KOPT-K1 (cell line): ENCODE data around the gene AOC2.
A peak's percentile ranks its signal among the peaks of the same experiment; 100 is the strongest.

ENCODE experiments used
- H3K27ac ChIP-seq: fragments of 200-600 bp; sonication (generic); 2 replicates; pipeline ENCODE4 v1.5.1; 2016; ENCODE audit warnings: antibody characterized with exemption, mild to moderate bottlenecking, low read depth, low read length; ENCODE audit not compliant: poor library complexity, severe bottlenecking
- H3K36me3 ChIP-seq: fragments of 200-600 bp; sonication (generic); 2 replicates; pipeline ENCODE4 v1.5.1; 2017; ENCODE audit warnings: antibody characterized with exemption, mild to moderate bottlenecking, low read length, moderate library complexity; ENCODE audit not compliant: insufficient read depth
- H3K9me3 ChIP-seq: fragments of 200-600 bp; sonication (generic); 2 replicates; pipeline ENCODE4 v1.5.1; 2017; ENCODE audit warnings: antibody characterized with exemption, low read length, mild to moderate bottlenecking; ENCODE audit not compliant: insufficient read depth, poor library complexity, severe bottlenecking

AOC2 gene

GRCh38 chr17:42818379-42818778 lies 26.0 kb upstream of the AOC2 start:
- no peaks in the 10 kb centered on the region for H3K9me3 ChIP-seq
- peaks cover 83% of the 10 kb centered on the region for H3K36me3 ChIP-seq
- no peak overlapping the region for H3K27ac ChIP-seq

- Histone ChIP-seq H3K9me3 (no peaks in the 10 kb centered on the region), H3K36me3 (peaks cover 67% of the 10 kb centered on the region), H3K27ac (no peak overlapping the region)
These were observed 24.3 kb upstream of the AOC2 start for GRCh38 chr17:42819939-42820535.

- Histone ChIP-seq H3K36me3 (peaks cover 55% of the 10 kb centered on the region), H3K9me3 (no peaks in the 10 kb centered on the region), H3K27ac (no peak overlapping the region)
These were observed 23.2 kb upstream of the AOC2 start for GRCh38 chr17:42821176-42821575.

- Histone ChIP-seq H3K36me3 (no peaks in the 10 kb centered on the region), H3K27ac (no peak overlapping the region), H3K9me3 (no peaks in the 10 kb centered on the region)
These were observed 16.9 kb upstream of the AOC2 start for GRCh38 chr17:42827472-42827871.

- Histone ChIP-seq H3K27ac (no peak overlapping the region), H3K36me3 (peaks cover 10% of the 10 kb centered on the region)
These were observed 13.4 kb upstream of the AOC2 start for GRCh38 chr17:42830971-42831370.

GRCh38 chr17:42832213-42832933 lies 12.0 kb upstream of the AOC2 start:
- Histone ChIP-seq H3K9me3 (no peaks in the 10 kb centered on the region), H3K27ac (peak overlapping the region; percentile 70), H3K36me3 (peaks cover 23% of the 10 kb centered on the region)

More at GRCh38 chr17:42830971-42831370, 13.4 kb upstream of the AOC2 start:
- no peaks in the 10 kb centered on the region for H3K9me3 ChIP-seq

GRCh38 chr17:42832934-42833766 lies 11.2 kb upstream of the AOC2 start, which contains the start of gene PSME3:
TSS of gene PSME3 (plus strand) at chr17:42833397. CDS start at chr17:42833632, 235 bp downstream.
- H3K27ac ChIP-seq, result peak within 1 kb of the TSS; percentile 70
- H3K9me3 ChIP-seq, result no peaks in the 10 kb centered on the region
- peaks cover 30% of the 10 kb centered on the region for H3K36me3 ChIP-seq

GRCh38 chr17:42833767-42834422 lies 10.5 kb upstream of the AOC2 start:
- Histone ChIP-seq H3K27ac (peak overlapping the region; percentile 70), H3K36me3 (peaks cover 38% of the 10 kb centered on the region), H3K9me3 (no peaks in the 10 kb centered on the region)

- H3K27ac ChIP-seq, result no peak overlapping the region
- peaks cover 55% of the 10 kb centered on the region for H3K36me3 ChIP-seq
- no peaks in the 10 kb centered on the region for H3K9me3 ChIP-seq
These were observed 8.6 kb upstream of the AOC2 start for GRCh38 chr17:42835732-42836131.

- no peak overlapping the region for H3K27ac ChIP-seq
- no peaks in the 10 kb centered on the region for H3K9me3 ChIP-seq
- H3K36me3 ChIP-seq, result peaks cover 88% of the 10 kb centered on the region
These were observed 2.2 kb upstream of the AOC2 start for GRCh38 chr17:42841975-42842685.

GRCh38 chr17:42843358-42843934 lies 934 bp upstream of the AOC2 start:
- Histone ChIP-seq H3K9me3 (no peaks in the 10 kb centered on the region), H3K36me3 (peaks cover 75% of the 10 kb centered on the region), H3K27ac (no peak overlapping the region)

GRCh38 chr17:42844761-42845555 lies 578 bp downstream of the AOC2 start:
- Histone ChIP-seq H3K36me3 (peaks cover 60% of the 10 kb centered on the region), H3K9me3 (no peaks in the 10 kb centered on the region), H3K27ac (no peak overlapping the region)

- H3K36me3 ChIP-seq, result peaks cover 55% of the 10 kb centered on the region
- H3K27ac ChIP-seq, result no peak overlapping the region
- no peaks in the 10 kb centered on the region for H3K9me3 ChIP-seq
These were observed 1.2 kb downstream of the AOC2 start for GRCh38 chr17:42845556-42845917.
